Kasumi-1 (cell line): ENCODE results near the gene CCDC88A.
"Not testable (repeated sequence)": the region's sequence is repeated elsewhere in the genome, so short reads cannot be mapped to it uniquely, and the experiment has no call there.

ENCODE experiments used
- DNase-seq, 2 experiments: peaks; one replicate each; lab custom pipeline; 2025; lab: John Stamatoyannopoulos, UW

CCDC88A gene

GRCh38 chr2:55301277-55301676 lies 118.4 kb downstream of the CCDC88A start:
- DNase-seq: no peak

- DNase-seq: no peak
Measured at GRCh38 chr2:55296393-55296792, 123.3 kb downstream of the CCDC88A start.

DNA sequence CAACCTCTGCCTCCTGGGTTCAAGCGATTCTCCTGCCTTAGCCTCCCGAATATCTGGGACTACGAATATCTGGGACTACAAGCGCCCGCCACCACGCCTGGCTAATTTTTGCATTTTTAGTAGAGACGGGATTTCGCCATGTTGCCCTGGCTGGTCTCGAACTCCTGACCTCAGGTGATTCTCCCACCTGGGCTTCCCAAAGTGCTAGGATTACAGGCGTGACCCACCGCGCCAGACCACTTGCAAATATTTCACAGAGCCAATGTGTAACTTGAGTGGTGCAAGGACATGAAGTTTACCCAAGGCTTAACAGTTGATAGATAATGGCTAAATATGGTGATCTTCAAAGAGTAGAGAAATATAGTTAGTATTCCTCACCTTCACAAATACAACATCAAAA lies 136.6 kb downstream of the CCDC88A start:
- DNase-seq: no peak

- peak; percentile 90 to 91 for DNase-seq
Measured at GRCh38 chr2:55282110-55282917, 137.3 kb downstream of the CCDC88A start.

- not testable (repeated sequence) for DNase-seq
Measured at GRCh38 chr2:55280851-55281546, 138.7 kb downstream of the CCDC88A start.

DNA sequence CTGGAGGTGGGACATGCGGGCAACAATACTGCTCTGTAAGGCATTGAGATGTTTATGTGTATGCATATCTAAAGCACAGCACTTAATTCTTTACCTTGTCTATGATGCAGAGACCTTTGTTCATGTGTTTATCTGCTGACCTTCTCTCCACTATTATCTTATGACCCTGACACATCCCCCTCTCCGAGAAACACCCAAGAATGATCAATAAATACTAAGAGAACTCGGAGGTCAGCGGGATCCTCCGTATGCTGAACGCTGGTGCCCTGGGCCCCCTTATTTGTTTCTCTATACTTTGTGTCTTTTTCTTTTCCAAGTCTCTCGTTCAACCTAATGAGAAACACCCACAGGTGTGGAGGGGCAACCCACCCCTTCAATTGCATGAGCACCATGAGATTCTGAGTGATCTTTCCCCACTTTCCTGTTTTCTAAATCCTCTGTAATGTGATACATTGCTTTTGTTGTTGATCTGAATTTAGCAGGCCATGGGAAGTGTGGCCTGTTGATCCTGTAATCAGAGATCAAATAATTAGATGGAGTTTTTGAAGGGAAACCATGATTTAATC lies 139.7 kb downstream of the CCDC88A start:
- not testable (repeated sequence) for DNase-seq

GRCh38 chr2:55279214-55279835 lies 140.3 kb downstream of the CCDC88A start:
- DNase-seq: not testable (repeated sequence)

DNA sequence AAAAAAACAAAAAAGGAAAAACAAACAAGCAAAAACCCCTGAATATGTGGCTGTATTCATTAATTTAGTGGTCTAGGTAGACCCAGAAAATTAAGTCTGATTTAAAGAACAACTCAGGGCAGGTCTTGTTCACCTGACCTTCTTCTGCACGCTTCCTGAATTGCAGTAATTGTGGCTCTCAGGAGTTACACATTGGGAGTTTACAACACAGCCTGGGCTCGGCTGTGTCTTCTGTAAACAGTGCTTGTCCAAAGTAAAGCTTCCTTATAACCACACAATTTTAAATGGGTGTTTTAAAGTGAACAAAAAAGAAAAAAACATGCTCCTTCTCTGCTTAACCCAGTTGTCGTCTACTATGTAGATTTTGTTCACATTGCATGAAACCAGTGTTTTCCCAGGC lies 142.3 kb downstream of the CCDC88A start:
- no peak for DNase-seq

- DNase-seq: not testable (repeated sequence)
Measured at GRCh38 chr2:55274346-55274745, 145.3 kb downstream of the CCDC88A start.

DNA sequence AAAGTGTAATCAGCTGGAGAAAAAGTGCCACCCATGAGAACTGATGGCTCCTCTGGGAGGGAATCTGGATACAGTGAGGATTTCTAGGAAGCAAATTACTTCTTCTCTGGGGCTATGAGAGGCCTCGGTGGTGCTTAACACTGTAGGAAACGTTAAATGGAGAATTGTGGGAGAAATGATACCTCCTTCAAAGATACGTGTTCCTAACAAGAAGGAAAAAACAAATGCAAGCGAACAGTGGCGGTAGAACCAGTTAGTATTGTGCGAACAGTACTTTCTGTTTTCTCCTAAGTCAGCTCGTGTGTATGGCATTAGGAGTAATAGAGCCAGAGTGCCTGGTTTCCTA lies 150.0 kb downstream of the CCDC88A start:
- peak; percentile 16 to 30 for DNase-seq

DNA sequence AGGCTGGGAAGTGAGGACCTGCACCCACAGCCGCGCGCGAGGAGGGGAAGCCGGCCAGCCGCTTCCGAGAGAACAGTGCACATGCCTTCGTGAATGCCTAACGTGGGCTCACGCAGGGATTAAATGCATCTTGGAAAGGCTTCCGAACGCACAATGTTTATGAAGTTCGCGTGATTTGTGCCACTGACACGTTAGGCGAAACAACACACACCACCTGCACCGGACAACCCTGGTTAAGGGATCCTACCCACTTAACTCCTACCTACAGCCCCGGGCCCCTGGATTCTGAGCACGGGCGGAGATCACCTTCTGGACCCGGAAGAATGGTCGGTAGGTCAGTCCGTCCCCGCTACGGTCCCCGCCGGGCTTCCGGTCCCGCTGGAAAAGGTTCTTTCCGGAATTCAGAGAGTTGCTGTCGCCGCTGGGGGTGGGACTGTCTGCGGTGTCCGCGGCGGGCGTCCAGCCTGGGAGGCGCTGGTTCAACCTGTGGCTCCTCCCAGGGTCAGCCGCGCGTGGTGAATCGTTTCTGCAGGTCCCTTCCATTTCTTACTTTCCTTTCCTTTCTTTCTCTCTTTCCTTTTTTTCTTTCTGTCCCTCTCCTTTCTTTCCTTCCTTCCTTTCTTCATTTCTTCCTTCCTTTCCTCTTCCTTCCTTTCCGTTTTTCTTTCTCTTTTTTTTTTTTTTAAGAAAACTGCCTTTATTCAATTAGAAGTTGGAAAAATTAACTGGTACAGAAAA lies 150.6 kb downstream of the CCDC88A start, which contains the start of gene MTIF2:
Gene MTIF2, minus strand, starts transcription at position 325 of the 738 bp plus-strand sequence. CDS start 5,373 bp downstream, outside the sequence.
- peak; percentile 88 to 94 for DNase-seq

- no peak for DNase-seq
Measured at GRCh38 chr2:55268288-55268906, 151.3 kb downstream of the CCDC88A start.

- not testable (repeated sequence) for DNase-seq
Measured at GRCh38 chr2:55259586-55259985, 160.1 kb downstream of the CCDC88A start.

GRCh38 chr2:55252832-55253231 lies 166.8 kb downstream of the CCDC88A start:
- DNase-seq: no peak

- no peak for DNase-seq
Measured at GRCh38 chr2:55247025-55247424, 172.6 kb downstream of the CCDC88A start.

- no peak for DNase-seq
Measured at GRCh38 chr2:55245411-55245810, 174.2 kb downstream of the CCDC88A start.

DNA sequence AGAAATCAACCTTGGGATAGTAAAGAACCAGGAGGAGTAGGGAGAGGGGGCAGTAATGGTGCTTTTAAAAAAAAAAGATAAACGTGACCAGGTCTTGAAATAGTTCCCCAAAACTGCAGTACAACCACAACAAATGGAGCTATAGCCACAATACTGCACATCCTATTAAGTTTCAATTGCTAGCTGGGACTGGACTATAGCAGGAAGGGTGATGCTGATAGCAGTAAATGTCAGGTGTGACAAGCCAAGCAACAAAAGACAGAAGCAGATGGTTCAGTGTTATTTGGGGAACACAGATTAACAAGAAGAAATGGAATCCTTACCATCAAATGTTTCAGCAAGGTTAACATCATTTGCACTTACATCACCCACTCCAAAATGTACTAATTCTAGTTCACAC lies 177.0 kb downstream of the CCDC88A start:
- DNase-seq: no peak

DNA sequence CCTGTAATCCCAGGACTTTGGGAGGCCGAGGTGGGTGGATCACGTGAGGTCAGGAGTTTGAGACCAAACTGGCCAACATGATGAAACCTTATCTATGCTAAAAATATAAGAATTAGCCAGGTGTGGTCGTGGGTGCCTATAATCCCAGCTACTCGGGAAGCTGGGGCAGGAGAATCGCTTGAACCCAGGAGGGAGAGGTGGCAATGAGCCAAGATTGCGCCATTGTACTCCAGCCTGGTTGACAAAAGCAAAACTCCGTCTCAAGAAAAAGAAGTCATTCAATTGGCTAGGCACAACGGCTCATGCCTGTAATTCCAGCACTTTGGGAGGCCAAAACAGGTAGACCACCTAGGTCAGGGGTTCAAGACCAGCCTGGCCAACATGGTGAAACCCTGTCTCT lies 178.1 kb downstream of the CCDC88A start:
- DNase-seq: not testable (repeated sequence)

DNA sequence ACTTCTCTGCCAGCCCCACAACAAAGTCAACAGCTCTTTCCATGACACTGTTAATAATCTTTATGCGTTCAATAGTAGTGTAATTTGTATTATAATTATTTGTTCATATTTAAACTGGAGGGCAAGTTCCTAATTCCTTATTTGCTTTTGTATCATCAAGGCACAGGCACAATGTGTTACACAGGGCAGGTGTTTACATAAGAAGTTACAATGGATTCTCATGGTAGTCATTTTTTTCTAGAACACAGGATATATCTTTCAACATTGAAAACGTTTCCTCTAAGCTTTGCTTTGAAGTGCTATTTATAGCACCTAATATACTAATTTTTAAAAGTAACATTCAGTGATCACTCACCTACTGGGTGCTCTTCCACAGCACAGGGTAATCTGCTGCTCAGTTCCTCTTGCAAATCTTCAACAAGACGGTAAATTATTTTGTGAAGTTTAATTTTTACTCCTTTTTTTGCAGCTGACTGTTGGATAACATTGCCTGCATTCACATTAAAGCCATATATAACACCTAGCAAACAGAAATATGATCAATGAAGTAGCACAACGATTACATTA lies 179.9 kb downstream of the CCDC88A start:
- DNase-seq: no peak
